Activated B cell treated with CpG ODN at 0.5 μM for 24 hours (primary cell): ENCODE results near the gene PREX1. TPM values are rescaled to one million over a fixed set of nuclear protein-coding genes. Genes with fewer than 3 reads are reported as not detected.

Experiments used
- ATAC-seq: fragments of 200-7000 bp; cut with Tn5 transposase; one replicate; pipeline ENCODE4 v1.10.0; 2021; ENCODE audit warnings: low read depth, mild to moderate bottlenecking, moderate library complexity
- CTCF ChIA-PET: fragments of 350-600 bp; sonication (Branson Sonifier 250); formaldehyde crosslinking; loops from one replicate; lab custom pipeline; 2021; ENCODE audit warnings: antibody characterized with exemption; lab: Charles Lee
- POLR2A ChIA-PET: fragments of 350-600 bp; sonication (Branson Sonifier 250); formaldehyde crosslinking; loops from one replicate; lab custom pipeline; 2021; ENCODE audit warnings: antibody characterized with exemption; lab: Charles Lee
- DNase-seq: peaks from one replicate; pipeline ENCODE4 v3.0.0; 2022
- H3K27ac Mint-ChIP-seq: one replicate; pipeline ENCODE4 v1.8.0; 2020; ENCODE audit warnings: mixed read lengths
- H3K27me3 Mint-ChIP-seq: one replicate; pipeline ENCODE4 v1.8.0; 2021; ENCODE audit warnings: mixed read lengths
- H3K36me3 Mint-ChIP-seq: one replicate; pipeline ENCODE4 v1.8.0; 2021; ENCODE audit warnings: low read depth, mixed read lengths
- H3K4me1 Mint-ChIP-seq: one replicate; pipeline ENCODE4 v1.8.0; 2021; ENCODE audit warnings: mixed read lengths
- H3K4me3 Mint-ChIP-seq: one replicate; pipeline ENCODE4 v1.8.0; 2020; ENCODE audit warnings: mild to moderate bottlenecking, mixed read lengths
- H3K9me3 Mint-ChIP-seq: one replicate; pipeline ENCODE4 v1.8.0; 2020; ENCODE audit warnings: mixed read lengths
- intact Hi-C: fragments of 100-400 bp; cut with micrococcal nuclease; formaldehyde crosslinking; loops from one replicate; pipeline ENCODE4 v1.15.1; 2024
- total RNA-seq: library from RNA; stranded (reverse); gene quantifications from 2 replicates; pipeline ENCODE4 v1.2.3, GENCODE V29; 2022
- TF ChIP-seq, protein P1 (sequence below): fragments of 200-600 bp; IDR thresholded peaks from one replicate; pipeline ENCODE4 v1.8.0; 2022; ENCODE audit warnings: antibody characterized with exemption, mild to moderate bottlenecking

Gene PREX1
- total RNA-seq, 1 donor from 2014 or later: 71.4 TPM

GRCh38 chr20:48858075-48858790 lies 30.4 kb upstream of the PREX1 start:
- peaks cover 48% of the 10 kb centered on the region for H3K4me1 Mint-ChIP-seq
- no peaks in the 10 kb centered on the region for H3K27me3 Mint-ChIP-seq
- H3K36me3 Mint-ChIP-seq: no peaks in the 10 kb centered on the region
- DNase-seq (no peak), ATAC-seq (no peak)
- TF ChIP-seq, protein P1, sequence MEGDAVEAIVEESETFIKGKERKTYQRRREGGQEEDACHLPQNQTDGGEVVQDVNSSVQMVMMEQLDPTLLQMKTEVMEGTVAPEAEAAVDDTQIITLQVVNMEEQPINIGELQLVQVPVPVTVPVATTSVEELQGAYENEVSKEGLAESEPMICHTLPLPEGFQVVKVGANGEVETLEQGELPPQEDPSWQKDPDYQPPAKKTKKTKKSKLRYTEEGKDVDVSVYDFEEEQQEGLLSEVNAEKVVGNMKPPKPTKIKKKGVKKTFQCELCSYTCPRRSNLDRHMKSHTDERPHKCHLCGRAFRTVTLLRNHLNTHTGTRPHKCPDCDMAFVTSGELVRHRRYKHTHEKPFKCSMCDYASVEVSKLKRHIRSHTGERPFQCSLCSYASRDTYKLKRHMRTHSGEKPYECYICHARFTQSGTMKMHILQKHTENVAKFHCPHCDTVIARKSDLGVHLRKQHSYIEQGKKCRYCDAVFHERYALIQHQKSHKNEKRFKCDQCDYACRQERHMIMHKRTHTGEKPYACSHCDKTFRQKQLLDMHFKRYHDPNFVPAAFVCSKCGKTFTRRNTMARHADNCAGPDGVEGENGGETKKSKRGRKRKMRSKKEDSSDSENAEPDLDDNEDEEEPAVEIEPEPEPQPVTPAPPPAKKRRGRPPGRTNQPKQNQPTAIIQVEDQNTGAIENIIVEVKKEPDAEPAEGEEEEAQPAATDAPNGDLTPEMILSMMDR: no peak
- intact Hi-C loops: no loop called here
- H3K4me3 Mint-ChIP-seq: no peak overlapping the region
- no peak overlapping the region for H3K27ac Mint-ChIP-seq
- ChIA-PET POLR2A (interaction anchor here (0.6 kb wide), 1 partner anchor 33 kb away, joined by 3 read pairs; no protein-coding TSS in a partner anchor), CTCF (no interaction called here)
- peaks cover under 1% of the 10 kb centered on the region for H3K9me3 Mint-ChIP-seq

DNA sequence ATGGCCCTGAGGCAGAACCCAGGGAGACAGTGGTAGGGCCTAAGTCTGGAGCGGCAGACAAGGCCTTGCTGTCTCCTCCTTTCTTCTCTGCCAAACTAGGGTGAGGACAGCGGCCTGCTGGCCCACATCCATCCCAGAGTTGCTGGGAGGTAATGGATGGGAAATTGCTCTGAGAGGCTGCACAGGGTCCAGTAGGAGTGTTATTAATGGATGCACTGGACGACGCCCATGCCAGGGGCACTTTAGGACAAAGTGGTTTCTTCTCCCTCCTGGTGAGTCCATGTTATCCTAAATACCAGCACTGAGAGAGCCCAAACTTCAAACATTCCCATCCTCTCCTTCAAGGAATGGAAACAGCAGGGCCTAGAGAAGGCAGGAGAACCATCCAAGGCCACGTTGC lies 28.3 kb upstream of the PREX1 start:
- DNase-seq (no peak), ATAC-seq (no peak)
- intact Hi-C loops: no loop called here
- CTCF ChIA-PET: no interaction called here
- peaks cover 4% of the 10 kb centered on the region for H3K9me3 Mint-ChIP-seq
- H3K36me3 Mint-ChIP-seq: no peaks in the 10 kb centered on the region
- H3K27ac Mint-ChIP-seq: no peak overlapping the region
- peaks cover 36% of the 10 kb centered on the region for H3K4me1 Mint-ChIP-seq
- H3K4me3 Mint-ChIP-seq: no peak overlapping the region
- POLR2A ChIA-PET: no interaction called here
- TF ChIP-seq, protein P1: no peak
- H3K27me3 Mint-ChIP-seq: no peaks in the 10 kb centered on the region

DNA sequence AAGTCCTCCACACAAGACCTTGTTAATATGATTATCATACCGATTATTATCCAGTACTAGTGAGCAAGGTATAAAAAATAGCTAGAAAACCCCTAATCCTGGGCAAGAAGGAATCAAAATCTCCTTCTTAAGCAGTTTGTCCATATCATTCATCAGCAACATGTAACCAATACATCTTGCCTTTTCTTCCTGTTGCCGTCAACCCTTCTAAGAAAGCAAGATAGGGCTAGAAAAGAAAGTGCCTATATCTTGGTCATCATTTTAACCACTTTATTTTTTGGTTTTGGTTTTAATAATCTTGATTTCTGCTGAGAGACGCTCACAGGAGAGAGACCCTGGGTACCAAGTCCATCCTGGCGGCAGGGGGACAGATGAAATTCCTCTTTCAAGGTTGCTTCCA lies 27.2 kb upstream of the PREX1 start:
- ChIA-PET POLR2A (no interaction called here), CTCF (no interaction called here)
- no peak overlapping the region for H3K27ac Mint-ChIP-seq

GRCh38 chr20:48852609-48853008 lies 24.8 kb upstream of the PREX1 start:
- no peaks in the 10 kb centered on the region for H3K27me3 Mint-ChIP-seq
- H3K9me3 Mint-ChIP-seq: peaks cover 4% of the 10 kb centered on the region
- DNase-seq (no peak), ATAC-seq (no peak)
- ChIA-PET CTCF (no interaction called here), POLR2A (no interaction called here)
- H3K4me1 Mint-ChIP-seq: peaks cover 20% of the 10 kb centered on the region
- TF ChIP-seq, protein P1: no peak
- no peak overlapping the region for H3K4me3 Mint-ChIP-seq
- no peak overlapping the region for H3K27ac Mint-ChIP-seq
- no peaks in the 10 kb centered on the region for H3K36me3 Mint-ChIP-seq
- intact Hi-C loops: no loop called here

More for the DNA sequence above, 27.2 kb upstream of the PREX1 start:
- peaks cover 4% of the 10 kb centered on the region for H3K9me3 Mint-ChIP-seq
- intact Hi-C loops: no loop called here
- H3K36me3 Mint-ChIP-seq: no peaks in the 10 kb centered on the region
- ATAC-seq (no peak), DNase-seq (no peak)
- H3K27me3 Mint-ChIP-seq: no peaks in the 10 kb centered on the region
- H3K4me1 Mint-ChIP-seq: peaks cover 27% of the 10 kb centered on the region
- TF ChIP-seq, protein P1: no peak
- H3K4me3 Mint-ChIP-seq: no peak overlapping the region

GRCh38 chr20:48851579-48851978 lies 23.8 kb upstream of the PREX1 start:
- H3K27ac Mint-ChIP-seq: no peak overlapping the region
- CTCF ChIA-PET: no interaction called here
- ATAC-seq: no peak

More at GRCh38 chr20:48851579-48851978, 23.8 kb upstream of the PREX1 start:
- Mint-ChIP-seq H3K27me3 (no peaks in the 10 kb centered on the region), H3K9me3 (peaks cover 4% of the 10 kb centered on the region), H3K4me1 (peaks cover 25% of the 10 kb centered on the region), H3K4me3 (no peak overlapping the region), H3K36me3 (no peaks in the 10 kb centered on the region)
- intact Hi-C loops: no loop called here
- POLR2A ChIA-PET: no interaction called here
- TF ChIP-seq, protein P1: no peak
- no peak for DNase-seq
